HUES48 (cell line): ENCODE measurements around the gene GRID1.

ENCODE experiments used
- H3K27ac ChIP-seq: one replicate; pipeline ENCODE4 v1.7.0; 2013; ENCODE audit warnings: low read depth, low read length, inconsistent platforms
- H3K27me3 ChIP-seq: 2 replicates; pipeline ENCODE4 v1.6.1; 2013; ENCODE audit warnings: mild to moderate bottlenecking, low read length; ENCODE audit not compliant: control insufficient read depth, insufficient read depth
- H3K36me3 ChIP-seq: 2 replicates; pipeline ENCODE4 v1.6.1; 2013; ENCODE audit warnings: low read length; ENCODE audit not compliant: control insufficient read depth, insufficient read depth
- H3K4me1 ChIP-seq: 2 replicates; pipeline ENCODE4 v1.6.1; 2013; ENCODE audit warnings: mild to moderate bottlenecking, low read length; ENCODE audit not compliant: control insufficient read depth, insufficient read depth
- H3K4me3 ChIP-seq: 2 replicates; pipeline ENCODE4 v1.5.1; 2013; ENCODE audit warnings: mild to moderate bottlenecking, low read depth, low read length
- H3K9ac ChIP-seq: 2 replicates; pipeline ENCODE4 v1.6.1; 2013; ENCODE audit warnings: mild to moderate bottlenecking, low read depth, low read length, moderate library complexity
- H3K9me3 ChIP-seq: 2 replicates; pipeline ENCODE4 v1.6.1; 2013; ENCODE audit warnings: low read length; ENCODE audit not compliant: control insufficient read depth, insufficient read depth

GRID1 gene

DNA sequence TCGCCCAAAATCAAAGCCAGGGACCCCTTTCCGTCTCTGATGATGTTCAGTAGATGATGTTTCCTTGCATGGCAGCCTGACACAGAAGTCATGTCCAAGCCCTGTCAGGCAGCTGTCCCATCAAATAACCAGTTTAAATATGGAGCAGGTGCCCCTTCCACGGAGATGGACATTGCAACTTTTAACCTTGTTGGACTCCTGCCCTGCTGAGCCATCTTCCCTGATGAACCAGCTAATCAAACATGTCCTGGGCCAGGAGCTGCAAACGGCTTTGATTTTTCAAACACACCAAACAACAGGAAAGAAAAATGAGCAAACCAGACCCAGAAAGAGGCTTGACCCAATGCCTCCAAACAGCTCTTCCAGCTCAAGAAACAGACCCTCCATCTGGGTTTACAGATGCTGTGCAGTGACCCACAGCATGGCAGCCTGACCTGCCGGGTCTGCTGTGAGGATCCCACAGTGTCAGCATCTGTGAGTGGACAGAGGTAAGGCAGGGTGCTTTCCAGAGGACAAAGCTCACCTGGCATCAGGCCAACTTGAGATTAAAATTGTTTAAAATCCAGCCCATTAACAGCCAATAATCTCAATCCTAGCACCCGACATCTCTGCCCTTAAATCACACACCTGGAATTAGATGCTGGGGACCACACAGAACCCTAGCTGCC is 372.6 kb downstream of the GRID1 start:
- H3K27ac ChIP-seq = no peak overlapping the region
- H3K4me3 ChIP-seq = no peak overlapping the region
- H3K36me3 ChIP-seq = no peaks in the 10 kb centered on the region
- no peaks in the 10 kb centered on the region for H3K9me3 ChIP-seq
- H3K9ac ChIP-seq = no peak overlapping the region
- H3K27me3 ChIP-seq = no peaks in the 10 kb centered on the region
- H3K4me1 ChIP-seq = no peaks in the 10 kb centered on the region

DNA sequence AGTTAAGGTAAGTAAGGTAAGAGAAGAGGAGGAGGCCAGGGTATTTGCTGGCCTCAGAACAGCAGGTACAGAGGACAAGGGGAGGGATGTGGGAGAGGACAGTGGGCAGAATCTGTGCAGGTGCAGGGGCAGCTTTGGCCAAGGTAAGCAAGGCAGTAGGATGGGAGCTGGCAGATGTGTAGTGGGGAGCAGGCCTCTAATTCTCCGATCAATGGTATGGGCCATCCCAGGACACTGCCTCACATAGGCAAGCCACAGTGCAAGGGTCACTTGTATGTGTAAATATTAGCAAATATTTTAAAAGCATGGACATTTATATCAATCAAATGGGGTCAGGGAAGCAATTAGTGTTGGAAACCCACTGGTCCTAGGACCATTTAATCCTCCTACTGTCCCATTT is 373.5 kb downstream of the GRID1 start:
- H3K9ac ChIP-seq = no peak overlapping the region
- H3K27me3 ChIP-seq = no peaks in the 10 kb centered on the region
- no peak overlapping the region for H3K27ac ChIP-seq
- H3K4me1 ChIP-seq = no peaks in the 10 kb centered on the region
- H3K9me3 ChIP-seq = no peaks in the 10 kb centered on the region
- no peak overlapping the region for H3K4me3 ChIP-seq
- no peaks in the 10 kb centered on the region for H3K36me3 ChIP-seq

DNA sequence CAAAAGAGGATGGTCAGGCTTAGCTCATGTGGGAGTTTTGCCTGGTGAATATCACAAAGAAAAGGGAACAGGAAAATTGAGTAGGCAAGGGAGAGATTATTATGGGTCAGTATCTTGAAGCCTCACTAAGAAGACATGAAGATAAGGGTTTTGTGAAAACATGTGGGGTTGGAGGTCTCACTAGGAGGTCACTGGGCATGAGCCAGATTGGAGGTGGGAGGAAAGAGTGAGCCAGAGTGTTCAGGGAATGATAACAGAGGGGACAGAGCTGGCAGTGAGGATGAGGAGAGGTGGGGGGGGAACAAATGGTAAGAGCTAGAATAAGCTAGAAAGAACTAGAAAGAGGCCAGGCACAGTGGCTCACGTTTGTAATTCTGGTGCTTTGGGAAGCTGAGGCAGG is 374.3 kb downstream of the GRID1 start:
- Histone ChIP-seq H3K4me1 (no peaks in the 10 kb centered on the region), H3K9me3 (no peaks in the 10 kb centered on the region), H3K4me3 (no peak overlapping the region), H3K9ac (no peak overlapping the region), H3K27ac (no peak overlapping the region), H3K36me3 (no peaks in the 10 kb centered on the region), H3K27me3 (no peaks in the 10 kb centered on the region)

DNA sequence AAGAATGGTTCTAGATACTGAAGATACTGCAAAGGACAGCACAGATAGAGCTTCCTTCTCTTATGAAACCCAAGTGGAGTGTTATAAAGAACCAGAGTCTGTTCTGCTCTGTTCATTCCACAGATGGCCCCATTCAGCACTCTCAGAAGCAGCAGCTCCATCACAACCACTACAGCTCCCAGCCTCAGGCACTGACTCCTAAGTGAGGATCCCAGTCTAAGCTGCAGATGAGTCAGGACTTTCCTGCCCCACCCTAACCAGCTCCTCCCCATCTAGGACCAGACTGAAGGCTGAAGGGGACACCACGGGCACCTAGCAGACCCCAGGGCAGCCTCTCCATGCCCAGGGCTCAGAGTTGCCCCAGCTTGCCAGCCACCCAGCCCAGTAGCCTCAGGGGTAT is 379.8 kb downstream of the GRID1 start:
- H3K4me1 ChIP-seq = no peaks in the 10 kb centered on the region
- no peak overlapping the region for H3K27ac ChIP-seq
- H3K9me3 ChIP-seq = no peaks in the 10 kb centered on the region
- no peak overlapping the region for H3K9ac ChIP-seq
- no peaks in the 10 kb centered on the region for H3K36me3 ChIP-seq
- no peaks in the 10 kb centered on the region for H3K27me3 ChIP-seq
- no peak overlapping the region for H3K4me3 ChIP-seq

DNA sequence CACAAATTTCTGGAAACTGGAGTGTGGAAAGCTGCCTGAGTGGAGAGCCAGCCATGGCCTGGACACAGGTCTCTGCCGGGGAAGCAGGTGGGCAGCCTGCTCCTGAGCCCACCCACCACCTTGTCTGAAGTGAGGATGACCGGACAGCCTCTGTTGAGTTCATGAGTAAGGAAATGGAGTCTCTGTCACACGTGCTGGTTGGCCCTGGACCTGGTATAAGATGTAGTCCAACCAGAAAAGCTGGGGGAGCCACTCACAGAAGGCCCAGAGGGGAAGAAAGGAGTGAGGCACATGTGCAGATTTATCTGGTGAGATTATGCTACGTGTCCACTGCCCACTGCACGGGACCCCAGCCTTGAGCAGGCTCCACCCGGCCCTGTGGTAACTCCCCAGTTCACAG is 383.5 kb downstream of the GRID1 start:
- Histone ChIP-seq H3K9ac (no peak overlapping the region), H3K27ac (no peak overlapping the region), H3K4me1 (no peaks in the 10 kb centered on the region), H3K36me3 (no peaks in the 10 kb centered on the region), H3K27me3 (no peaks in the 10 kb centered on the region), H3K9me3 (no peaks in the 10 kb centered on the region), H3K4me3 (no peak overlapping the region)

DNA sequence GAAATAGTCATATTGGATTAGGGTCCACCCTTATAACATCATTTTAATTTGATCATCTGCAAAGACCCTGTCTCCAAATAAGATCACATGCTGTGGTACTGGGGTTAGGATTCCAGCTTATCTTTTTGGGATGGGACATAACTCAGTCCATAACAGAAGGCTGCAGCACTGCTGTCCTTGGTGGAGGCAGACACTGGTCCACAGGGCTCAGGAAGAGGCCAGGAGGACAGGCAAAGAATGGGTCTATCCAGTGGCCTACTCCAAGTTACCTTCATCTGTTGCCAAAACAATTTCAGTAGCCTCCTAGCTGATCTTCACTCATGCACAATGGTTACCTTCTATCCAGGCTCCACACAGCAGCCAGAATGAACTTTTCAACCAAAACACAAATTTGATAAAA is 387.0 kb downstream of the GRID1 start:
- no peaks in the 10 kb centered on the region for H3K36me3 ChIP-seq

DNA sequence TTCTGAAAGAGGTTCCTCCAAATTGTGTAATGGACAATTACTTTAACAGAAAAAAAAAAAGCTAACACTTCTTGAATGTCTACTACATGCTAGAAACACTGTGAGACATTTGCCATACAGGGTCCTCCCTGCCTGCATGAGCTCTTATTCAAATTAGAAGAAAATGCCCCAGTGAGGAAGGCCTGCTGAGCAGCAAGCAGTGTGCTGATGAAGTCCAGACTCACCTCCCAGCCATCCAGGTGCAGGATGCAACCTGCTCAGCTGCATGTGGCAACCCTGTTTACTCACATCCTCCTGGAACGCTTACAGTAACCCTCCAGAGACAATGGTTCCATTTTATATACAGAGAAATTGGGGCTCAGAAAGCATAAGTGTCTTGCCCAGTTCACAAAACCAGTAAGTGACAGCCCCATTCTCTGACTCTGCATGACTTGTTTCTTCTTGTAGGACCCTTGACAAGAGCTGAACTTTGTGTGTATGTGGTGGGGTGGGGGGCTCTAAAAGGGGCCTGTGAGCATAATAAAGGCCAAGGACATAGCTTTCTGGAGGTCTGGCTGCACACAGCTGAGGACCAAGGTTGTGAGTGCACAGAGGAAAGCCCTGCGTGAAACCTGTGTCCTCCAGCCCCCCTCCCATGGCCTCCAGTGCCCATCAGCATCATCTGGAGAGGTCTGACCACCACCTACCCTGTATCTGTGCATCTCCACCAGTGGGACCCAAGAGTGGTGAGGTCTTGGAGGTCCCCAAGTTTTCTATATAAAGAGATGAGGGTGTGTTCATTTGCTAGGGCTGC is 387.8 kb downstream of the GRID1 start:
- Histone ChIP-seq H3K4me1 (no peaks in the 10 kb centered on the region), H3K27me3 (no peaks in the 10 kb centered on the region), H3K27ac (no peak overlapping the region), H3K9me3 (no peaks in the 10 kb centered on the region), H3K4me3 (no peak overlapping the region), H3K36me3 (no peaks in the 10 kb centered on the region), H3K9ac (no peak overlapping the region)

More for the DNA sequence above, 387.0 kb downstream of the GRID1 start:
- Histone ChIP-seq H3K4me3 (no peak overlapping the region), H3K27me3 (no peaks in the 10 kb centered on the region), H3K4me1 (no peaks in the 10 kb centered on the region), H3K9me3 (no peaks in the 10 kb centered on the region), H3K27ac (no peak overlapping the region), H3K9ac (no peak overlapping the region)

DNA sequence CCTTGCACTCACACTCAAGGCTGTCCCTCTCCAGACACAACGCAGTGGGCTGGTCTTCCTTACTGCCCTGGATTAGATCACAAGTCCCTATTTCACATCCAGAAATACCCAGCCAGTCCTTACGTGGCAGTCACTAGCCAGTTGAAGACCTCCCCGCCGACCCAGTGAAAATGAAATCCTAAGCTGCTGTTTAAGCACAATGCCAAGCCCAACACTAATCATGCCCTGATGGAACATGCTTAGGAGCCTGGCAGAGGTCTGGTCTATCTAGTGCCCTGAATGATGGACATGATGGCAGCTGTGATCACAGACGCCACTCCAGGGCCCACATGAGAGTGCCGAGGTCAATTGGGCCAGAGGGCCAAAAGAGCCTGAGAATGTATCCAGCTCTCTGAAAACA is 389.0 kb downstream of the GRID1 start:
- Histone ChIP-seq H3K9me3 (no peaks in the 10 kb centered on the region), H3K4me1 (no peaks in the 10 kb centered on the region)

DNA sequence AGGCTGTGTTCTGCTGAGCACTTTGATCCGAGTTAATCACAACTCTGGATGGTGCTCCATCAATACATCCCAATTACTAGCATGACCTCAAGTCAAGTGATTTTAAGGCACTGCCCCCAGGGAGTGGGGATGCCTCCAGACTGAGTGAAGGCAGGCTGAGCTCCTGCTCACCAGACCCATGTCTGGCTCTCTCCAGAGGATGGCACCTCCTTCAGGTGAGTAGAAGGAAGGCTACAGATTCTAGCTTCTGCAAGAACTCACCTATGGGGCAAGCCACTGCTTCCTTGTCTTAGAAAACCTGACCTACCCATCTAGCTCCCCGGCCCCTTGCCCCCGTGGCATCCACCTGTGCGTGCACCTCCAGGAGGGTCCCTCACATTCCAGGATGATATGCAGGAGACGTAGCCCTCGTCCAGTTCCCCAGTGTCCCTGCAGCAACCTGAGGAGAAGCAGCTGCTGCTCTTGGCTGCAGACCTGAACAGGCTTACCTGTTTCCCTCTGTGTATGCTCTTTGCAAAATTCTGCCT is 390.3 kb downstream of the GRID1 start:
- Histone ChIP-seq H3K27me3 (no peaks in the 10 kb centered on the region), H3K9ac (no peak overlapping the region), H3K9me3 (0 out of 2 replicates have a peak, but pooled peaks cover 3% of the 10 kb centered on the region), H3K4me1 (no peaks in the 10 kb centered on the region), H3K27ac (no peak overlapping the region), H3K36me3 (no peaks in the 10 kb centered on the region), H3K4me3 (no peak overlapping the region)

More for the DNA sequence above, 389.0 kb downstream of the GRID1 start:
- no peak overlapping the region for H3K9ac ChIP-seq
- H3K36me3 ChIP-seq = no peaks in the 10 kb centered on the region
- H3K27ac ChIP-seq = no peak overlapping the region
- H3K27me3 ChIP-seq = no peaks in the 10 kb centered on the region
- no peak overlapping the region for H3K4me3 ChIP-seq

DNA sequence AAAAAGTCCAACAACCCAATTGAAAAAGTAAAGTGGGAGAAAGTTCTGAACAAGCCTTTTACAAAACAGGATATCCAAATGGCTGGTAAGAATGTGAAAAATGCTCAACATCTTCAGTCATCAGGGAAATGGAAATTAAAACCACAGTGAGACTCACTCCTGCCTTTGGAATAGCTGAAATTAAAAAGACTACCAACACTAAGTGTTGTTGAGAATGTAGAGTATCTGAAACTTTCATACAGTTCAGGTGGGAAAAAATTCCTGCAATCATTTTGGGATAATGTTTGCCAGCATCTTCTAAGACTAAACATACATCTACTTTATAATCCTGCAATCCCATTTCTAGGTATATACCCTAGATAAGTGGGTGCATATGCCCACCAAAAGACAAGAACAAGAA is 395.1 kb downstream of the GRID1 start:
- Histone ChIP-seq H3K27ac (no peak overlapping the region), H3K9me3 (0 out of 2 replicates have a peak, but pooled peaks cover 3% of the 10 kb centered on the region), H3K27me3 (no peaks in the 10 kb centered on the region), H3K4me1 (no peaks in the 10 kb centered on the region), H3K4me3 (no peak overlapping the region), H3K36me3 (no peaks in the 10 kb centered on the region), H3K9ac (no peak overlapping the region)

DNA sequence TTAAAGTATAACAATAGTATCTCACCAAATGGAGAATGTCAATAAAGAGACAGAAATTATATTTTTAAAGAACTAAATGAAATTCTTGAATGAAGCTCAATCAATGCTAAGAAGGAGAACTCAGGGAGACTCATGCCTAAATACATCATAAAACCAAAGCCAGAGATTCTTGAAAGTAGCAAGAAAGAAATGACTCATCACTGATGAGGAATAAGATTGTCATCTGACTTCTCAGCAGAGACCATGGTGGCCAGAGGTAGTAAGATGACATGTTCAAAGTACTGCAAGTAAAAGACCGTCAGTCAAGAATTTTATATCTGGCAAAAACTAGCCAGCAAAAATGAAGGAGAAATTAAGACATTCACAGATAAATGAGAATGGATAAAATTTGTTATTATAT is 399.0 kb downstream of the GRID1 start:
- no peaks in the 10 kb centered on the region for H3K27me3 ChIP-seq
- H3K27ac ChIP-seq = no peak overlapping the region

More for the DNA sequence above, 399.0 kb downstream of the GRID1 start:
- no peaks in the 10 kb centered on the region for H3K4me1 ChIP-seq
- H3K36me3 ChIP-seq = no peaks in the 10 kb centered on the region
- H3K4me3 ChIP-seq = no peak overlapping the region
- peaks cover 6% of the 10 kb centered on the region; the same call in 1 of the 2 replicates for H3K9me3 ChIP-seq
- no peak overlapping the region for H3K9ac ChIP-seq
